Small intestine (tissue), 7 donors: ENCODE results near the gene FARP2. TPM values are rescaled to one million over a fixed set of nuclear protein-coding genes. Genes with fewer than 3 reads are reported as not detected.
"Not testable (repeated sequence)": the region's sequence is repeated elsewhere in the genome, so short reads cannot be mapped to it uniquely, and the experiment has no call there.

ENCODE experiments used
- DNase-seq, 2 donors: peaks; one replicate each; pipeline versions ENCODE4 v3.0.0 to v3.0.0-alpha.2; 2013
- FAIRE-seq: peaks from 2 replicates; lab custom pipeline; 2012; peaks lifted over from hg19 to GRCh38; lab: Jason Lieb, UNC
- H3K27ac ChIP-seq, 3 donors: one replicate each; pipeline ENCODE4 v1.5.1; 2013; ENCODE audit warnings: low read length in 2 of 3, mild to moderate bottlenecking in 2 of 3, control low read depth in 1 of 3, inconsistent platforms in 1 of 3, low read depth in 1 of 3, moderate library complexity in 1 of 3
- H3K27me3 ChIP-seq, 3 donors: one replicate each; pipeline ENCODE4 v1.6.1; 2013; ENCODE audit warnings: low read length in 3 of 3, inconsistent platforms in 1 of 3; ENCODE audit not compliant: control insufficient read depth in 3 of 3, insufficient read depth in 3 of 3
- H3K36me3 ChIP-seq, 3 donors: one replicate each; pipeline ENCODE4 v1.6.1; 2013; ENCODE audit warnings: low read length in 3 of 3, inconsistent platforms in 1 of 3, low read depth in 1 of 3, mild to moderate bottlenecking in 1 of 3, moderate library complexity in 1 of 3; ENCODE audit not compliant: control insufficient read depth in 3 of 3, insufficient read depth in 2 of 3
- H3K4me1 ChIP-seq, 3 donors: one replicate each; pipeline ENCODE4 v1.6.1; 2013; ENCODE audit warnings: low read length in 2 of 3, inconsistent platforms in 1 of 3, low read depth in 1 of 3, mild to moderate bottlenecking in 1 of 3, moderate library complexity in 1 of 3; ENCODE audit not compliant: control insufficient read depth in 3 of 3, insufficient read depth in 2 of 3
- H3K4me3 ChIP-seq, 3 donors: one replicate each; pipeline ENCODE4 v1.5.1; 2013; ENCODE audit warnings: low read length in 3 of 3, control low read depth in 1 of 3, inconsistent platforms in 1 of 3, low read depth in 1 of 3, mild to moderate bottlenecking in 1 of 3, moderate library complexity in 1 of 3
- H3K9me3 ChIP-seq, 2 donors: one replicate each; pipeline ENCODE4 v1.6.1; 2013; ENCODE audit warnings: low read depth in 1 of 2, low read length in 1 of 2; ENCODE audit not compliant: control insufficient read depth in 2 of 2, insufficient read depth in 1 of 2
- WGBS, 3 donors: extraction: QIAGEN DNeasy Blood & Tissue Kit; methylation state at CpG; one replicate each; pipeline ENCODE4 v1.1.7; 2013; 5-methylcytosine and 5-hydroxymethylcytosine counted together
- polyA plus RNA-seq, 4 donors: library from polyadenylated mRNA; stranded (reverse) in 3 of 4; unstranded in 1 of 4; fragments of 200-250 nt in 3 of 4; fragments of 120-200 nt in 1 of 4; gene quantifications; one replicate each; pipeline versions ENCODE4 v1.2.1 to v1.2.3, GENCODE V29; 2013
- donor health status: healthy with polysubstance abuse.
- donor health status: control.
- donor health status: control.
- donor health status: Bipolar disorder and iron deficiency.
- donor health status: healthy.

The FARP2 gene
- polyA plus RNA-seq, 4 donors: 25.7 to 65.3 (median 49.8) TPM

DNA sequence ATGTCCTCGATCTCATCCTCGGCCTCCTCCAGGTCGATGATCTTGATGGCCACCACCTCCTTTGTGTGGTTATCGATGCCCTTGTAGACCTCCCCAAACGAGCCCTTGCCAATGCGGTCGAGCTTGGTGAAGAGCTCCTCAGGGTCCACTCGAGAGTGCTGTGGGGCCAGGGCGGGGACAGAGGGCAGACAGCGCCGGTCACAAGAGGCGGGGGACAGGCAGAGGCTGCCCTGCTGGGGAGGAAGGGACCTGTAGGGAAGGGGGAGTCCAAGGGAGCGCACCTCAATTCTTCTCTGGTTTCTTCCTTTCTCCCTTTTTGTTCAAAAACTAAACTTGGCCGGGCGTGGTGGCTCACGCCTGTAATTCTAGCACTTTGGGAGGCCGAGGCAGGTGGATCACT, 145.5 kb downstream of the FARP2 start:
- no peak overlapping the region for H3K27ac ChIP-seq
- WGBS, 3 donors: 90 to 93% (median 92%) methylated on average over 14 to 17 of the region's 17 CpGs
- DNase-seq (no peak), FAIRE-seq (no peak)
- no peak overlapping the region for H3K4me3 ChIP-seq
- no peaks in the 10 kb centered on the region for H3K27me3 ChIP-seq
- no peaks in the 10 kb centered on the region for H3K4me1 ChIP-seq
- H3K9me3 ChIP-seq: no peaks in the 10 kb centered on the region
- peaks cover 4 to 87% (median 4%) of the 10 kb centered on the region in 3 donors for H3K36me3 ChIP-seq

DNA sequence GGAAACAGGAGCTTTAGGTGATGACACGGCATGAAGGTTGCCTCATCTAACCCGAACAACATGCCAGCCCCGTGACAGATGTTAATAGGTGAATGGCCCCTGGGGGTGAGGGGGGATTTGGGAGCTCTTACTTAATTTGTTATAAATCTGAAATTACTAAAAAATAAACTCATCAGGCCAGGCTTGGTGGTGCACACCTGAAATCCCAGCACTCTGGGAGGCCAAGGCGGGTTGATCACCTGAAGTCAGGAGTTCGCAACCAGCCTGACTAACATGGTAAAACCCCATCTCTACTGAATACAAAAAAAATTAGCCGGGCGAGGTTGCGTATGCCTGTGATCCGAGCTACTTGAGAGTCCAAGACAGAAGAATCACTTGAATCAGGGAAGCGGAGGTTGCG, 146.2 kb downstream of the FARP2 start:
- H3K36me3 ChIP-seq: peaks cover 4 to 82% (median 4%) of the 10 kb centered on the region in 3 donors
- FAIRE-seq: no peak
- no peaks in the 10 kb centered on the region for H3K9me3 ChIP-seq
- H3K27ac ChIP-seq: no peak overlapping the region
- no peak for DNase-seq
- peaks cover 0 to 6% (median 0%) of the 10 kb centered on the region in 3 donors for H3K4me1 ChIP-seq
- H3K27me3 ChIP-seq: no peaks in the 10 kb centered on the region
- no peak overlapping the region for H3K4me3 ChIP-seq
- WGBS, 3 donors: 93 to 98% (median 97%) methylated on average over 11 of the region's 11 CpGs

DNA sequence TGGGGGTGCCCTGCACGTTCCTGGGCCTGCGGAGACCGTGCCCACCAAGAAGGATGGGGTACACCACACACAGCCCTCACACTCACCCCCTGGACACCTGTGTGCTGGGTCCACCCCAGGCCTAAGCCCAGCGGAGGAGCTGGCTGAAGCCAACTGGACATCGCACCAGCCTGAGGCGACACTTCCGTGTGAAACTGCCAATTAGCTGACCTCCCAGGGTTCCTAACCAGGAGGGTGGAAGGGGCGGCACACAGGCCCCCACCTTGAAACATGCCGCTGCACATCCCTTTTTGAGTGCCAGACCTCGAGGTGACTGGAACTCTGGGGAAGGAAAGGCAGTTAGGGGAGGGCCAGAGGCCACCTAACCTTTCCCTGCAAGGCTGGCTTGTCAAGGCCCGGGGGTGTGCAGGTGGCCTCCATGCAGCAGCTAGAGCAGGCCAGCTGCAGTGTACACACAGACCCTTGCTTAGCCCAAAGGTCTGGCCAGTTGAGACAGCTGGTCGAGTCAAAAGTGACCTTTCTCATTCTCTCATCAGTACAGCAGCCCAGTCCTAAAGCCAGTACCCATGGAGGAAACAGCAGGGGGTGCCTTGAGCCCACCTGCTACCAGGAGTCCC, 147.8 kb downstream of the FARP2 start:
- 80 to 92% (median 83%) methylated on average over 12 of the region's 12 CpGs for WGBS, 3 donors
- H3K36me3 ChIP-seq: peaks cover 2 to 66% (median 4%) of the 10 kb centered on the region in 3 donors

DNA sequence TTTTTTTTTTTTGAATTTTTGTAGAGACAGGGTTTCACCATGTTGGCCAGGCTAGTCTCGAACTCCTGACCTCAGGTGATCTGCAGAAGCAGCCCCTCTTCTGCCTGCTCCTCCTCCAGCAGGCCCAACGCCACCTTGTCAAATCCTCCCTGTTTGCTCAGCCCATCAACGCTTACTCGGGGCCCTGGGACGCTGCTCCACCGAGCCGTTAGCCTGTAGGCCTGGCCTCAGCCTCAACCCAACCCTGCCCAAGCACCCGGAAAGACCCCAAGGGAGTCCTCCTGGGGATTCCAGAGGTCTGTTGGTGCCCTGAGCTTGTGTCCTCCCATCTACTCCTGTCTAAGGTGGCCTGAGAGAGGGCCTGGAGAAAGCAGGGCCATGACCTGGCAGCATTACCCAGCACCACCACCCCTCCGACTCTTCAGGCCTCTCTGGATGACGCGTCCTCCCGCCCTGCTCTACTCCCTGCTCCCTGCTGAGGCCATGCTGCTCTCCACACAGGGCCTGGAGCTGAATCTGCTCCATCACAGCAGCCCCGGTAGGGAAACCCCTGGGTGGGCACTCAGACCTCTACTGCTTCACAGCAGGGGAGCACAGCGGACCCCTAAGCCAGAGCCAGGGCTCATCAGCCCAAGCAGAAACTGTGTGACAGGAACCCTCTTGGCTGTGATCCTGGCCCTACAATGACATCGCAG, 149.1 kb downstream of the FARP2 start:
- Histone ChIP-seq H3K36me3 (peaks cover 0 to 53% (median 4%) of the 10 kb centered on the region in 3 donors), H3K4me1 (peaks cover 0 to 15% (median 3%) of the 10 kb centered on the region in 3 donors), H3K9me3 (no peaks in the 10 kb centered on the region), H3K4me3 (no peak overlapping the region), H3K27ac (no peak overlapping the region), H3K27me3 (no peaks in the 10 kb centered on the region)
- DNase-seq: no peak
- FAIRE-seq: no peak
- WGBS, 3 donors: 84 to 93% (median 91%) methylated on average over 15 of the region's 15 CpGs

More for the DNA sequence above, 147.8 kb downstream of the FARP2 start:
- FAIRE-seq: no peak
- DNase-seq: no peak
- Histone ChIP-seq H3K4me1 (peaks cover 0 to 7% (median 0%) of the 10 kb centered on the region in 3 donors), H3K9me3 (no peaks in the 10 kb centered on the region), H3K4me3 (no peak overlapping the region), H3K27me3 (no peaks in the 10 kb centered on the region), H3K27ac (no peak overlapping the region)

DNA sequence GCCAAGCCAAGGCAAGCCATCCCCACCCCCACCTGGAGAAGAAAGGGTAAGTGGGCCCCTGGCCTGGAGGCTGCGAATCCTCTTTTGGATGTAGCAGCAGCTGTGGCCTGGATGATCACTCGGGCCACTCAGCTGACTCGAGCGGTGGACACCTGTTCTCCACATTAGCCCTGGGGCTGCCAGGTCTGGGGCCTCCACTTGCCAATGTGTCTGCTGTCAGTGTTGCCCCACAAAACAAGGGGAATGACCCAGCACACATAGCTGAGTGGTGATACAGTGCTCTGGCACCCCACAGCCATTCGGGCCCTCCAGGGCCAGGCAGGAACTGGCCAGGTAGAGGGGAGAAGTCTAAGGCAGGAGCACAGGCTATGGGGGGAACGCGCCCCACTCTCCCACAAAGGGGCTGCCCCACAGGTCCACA, 149.7 kb downstream of the FARP2 start:
- no peak for FAIRE-seq
- Histone ChIP-seq H3K4me1 (peaks cover 0 to 15% (median 3%) of the 10 kb centered on the region in 3 donors), H3K27me3 (no peaks in the 10 kb centered on the region), H3K27ac (no peak overlapping the region), H3K36me3 (peaks cover 0 to 47% (median 2%) of the 10 kb centered on the region in 3 donors), H3K9me3 (no peaks in the 10 kb centered on the region), H3K4me3 (no peak overlapping the region)
- 92 to 96% (median 94%) methylated on average over 7 of the region's 7 CpGs for WGBS, 3 donors
- DNase-seq: no peak

DNA sequence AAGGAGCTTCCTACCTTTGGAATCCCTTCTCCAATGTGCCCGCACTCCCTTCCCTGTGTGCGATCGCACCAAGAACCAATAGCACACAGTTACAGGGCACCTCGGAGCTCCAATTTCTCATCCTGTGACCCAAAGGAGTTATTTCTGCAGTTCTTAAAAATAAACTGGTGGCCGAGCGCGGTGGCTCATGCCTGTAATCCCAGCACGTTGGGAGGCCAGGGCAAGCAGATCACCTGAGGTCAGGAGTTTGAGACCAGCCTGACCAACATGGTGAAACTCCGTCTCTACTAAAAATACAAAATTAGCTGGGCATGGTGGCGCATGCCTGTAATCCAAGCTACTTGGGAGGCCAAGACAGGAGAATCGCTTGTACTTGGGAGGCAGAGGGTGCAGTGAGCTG, 150.2 kb downstream of the FARP2 start:
- DNase-seq: not testable (repeated sequence)

DNA sequence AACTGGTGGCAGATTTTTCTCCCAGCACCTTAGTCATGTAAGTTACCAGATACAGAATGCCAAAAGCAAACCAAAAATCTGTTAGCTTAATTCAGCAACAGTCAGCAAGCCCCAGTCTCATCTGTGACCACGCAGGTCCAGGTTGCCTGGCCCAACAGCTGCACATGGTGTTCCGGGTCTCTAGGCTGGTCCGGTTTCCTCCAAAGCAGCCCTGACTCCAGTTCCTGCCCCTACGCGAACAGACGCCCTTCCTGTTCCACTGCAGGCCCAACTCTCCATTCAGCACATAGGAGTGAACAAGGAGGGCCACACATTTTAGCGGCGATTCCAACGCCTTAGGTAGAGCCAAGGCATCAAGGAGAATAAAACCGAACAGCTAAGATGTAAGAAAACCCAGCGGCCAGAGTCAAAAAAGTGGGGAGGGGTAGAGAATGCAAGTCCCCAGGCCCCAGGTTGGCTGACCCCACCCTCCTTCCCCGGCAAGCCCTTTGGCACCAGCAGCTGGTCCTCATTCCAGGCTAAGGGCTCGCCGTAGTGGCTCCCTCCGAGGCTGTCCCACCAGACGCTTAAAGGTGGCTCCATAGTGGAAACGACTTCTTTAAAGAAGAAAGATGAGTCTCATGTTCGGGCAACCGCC, 150.8 kb downstream of the FARP2 start:
- Histone ChIP-seq H3K27ac (no peak overlapping the region), H3K27me3 (no peaks in the 10 kb centered on the region), H3K36me3 (peaks cover 0 to 41% (median 2%) of the 10 kb centered on the region in 3 donors), H3K4me1 (peaks cover 0 to 15% (median 6%) of the 10 kb centered on the region in 3 donors), H3K9me3 (no peaks in the 10 kb centered on the region), H3K4me3 (peak overlapping the region; percentile 82 to 97 (median 89))
- 46 to 56% (median 52%) methylated on average over 19 of the region's 19 CpGs for WGBS, 3 donors
- DNase-seq (no peak), FAIRE-seq (no peak)

More for the DNA sequence above, 150.2 kb downstream of the FARP2 start:
- not testable (repeated sequence) for H3K27me3 ChIP-seq, H3K9me3 ChIP-seq, H3K4me3 ChIP-seq, H3K27ac ChIP-seq, FAIRE-seq
- WGBS, 3 donors: 96 to 99% (median 98%) methylated on average over 11 of the region's 11 CpGs
- peaks cover 0 to 42% (median 2%) of the 10 kb centered on the region in 3 donors for H3K36me3 ChIP-seq
- peaks cover 0 to 15% (median 6%) of the 10 kb centered on the region in 3 donors for H3K4me1 ChIP-seq
